HepG2 (cell line): ENCODE results near the gene CDK5RAP2. TPM values are rescaled to one million over a fixed set of nuclear protein-coding genes. Genes with fewer than 3 reads are reported as not detected.
A peak's percentile ranks its signal among the peaks of the same experiment; 100 is the strongest.

Experiments
- BCL6 ChIP-seq: IDR thresholded peaks from 2 replicates; pipeline ENCODE4 v1.6.1; 2016; ENCODE audit warnings: missing genetic modification reagents, missing compliant biosample characterization
- CENPX ChIP-seq: sonication (generic); formaldehyde crosslinking; IDR thresholded peaks from 2 replicates; pipeline ENCODE4 v1.9.0; 2021; ENCODE audit warnings: mild to moderate bottlenecking, missing genetic modification reagents, moderate library complexity
- ELF1 ChIP-seq: sonication (generic); formaldehyde crosslinking; IDR thresholded peaks from 2 replicates; pipeline ENCODE4 v1.4.0; 2020; ENCODE audit warnings: missing genetic modification reagents
- GLI4 ChIP-seq: sonication (generic); formaldehyde crosslinking; IDR thresholded peaks from 2 replicates; pipeline ENCODE4 v1.5.1; 2020; ENCODE audit warnings: missing genetic modification reagents, mild to moderate bottlenecking, moderate library complexity, borderline replicate concordance
- MIER2 ChIP-seq: IDR thresholded peaks from 2 replicates; pipeline ENCODE4 v1.6.1; 2016; ENCODE audit warnings: missing biosample characterization, missing genetic modification reagents
- NFYC ChIP-seq: IDR thresholded peaks from 2 replicates; pipeline ENCODE4 v1.6.1; 2016; ENCODE audit warnings: missing genetic modification reagents, missing compliant biosample characterization
- ONECUT2 ChIP-seq: sonication (generic); formaldehyde crosslinking; IDR thresholded peaks from 2 replicates; pipeline ENCODE4 v1.4.0; 2020; ENCODE audit warnings: missing genetic modification reagents
- POGZ ChIP-seq: sonication (generic); formaldehyde crosslinking; IDR thresholded peaks from 2 replicates; pipeline ENCODE4 v1.4.0; 2020; ENCODE audit warnings: mild to moderate bottlenecking, missing genetic modification reagents
- RFXANK ChIP-seq: IDR thresholded peaks from 2 replicates; pipeline ENCODE4 v1.6.1; 2016
- SUZ12 ChIP-seq: fragments of 150-350 bp; IDR thresholded peaks from 2 replicates; pipeline ENCODE4 v1.6.1; 2014; ENCODE audit warnings: low read depth, low read length
- TAF1 ChIP-seq: sonication (generic); formaldehyde crosslinking; IDR thresholded peaks from 2 replicates; pipeline ENCODE4 v1.4.0; 2020; ENCODE audit warnings: missing genetic modification reagents
- ZFP1 ChIP-seq: IDR thresholded peaks from 2 replicates; pipeline ENCODE4 v1.6.1; 2016
- ZNF263 ChIP-seq: sonication (generic); formaldehyde crosslinking; IDR thresholded peaks from 2 replicates; pipeline ENCODE4 v1.4.0; 2020; ENCODE audit warnings: missing genetic modification reagents
- ZNF282 ChIP-seq: fragments of 450-650 bp; IDR thresholded peaks from 2 replicates; pipeline ENCODE4 v1.6.1; 2018; ENCODE audit not compliant: partially characterized antibody
- ZNF382 ChIP-seq: sonication (generic); formaldehyde crosslinking; IDR thresholded peaks from 2 replicates; pipeline ENCODE4 v1.5.0; 2020; ENCODE audit warnings: missing genetic modification reagents, mild to moderate bottlenecking, borderline replicate concordance
- ZNF577 ChIP-seq: sonication (generic); formaldehyde crosslinking; IDR thresholded peaks from 2 replicates; pipeline ENCODE4 v1.4.0; 2020; ENCODE audit warnings: mild to moderate bottlenecking, low read depth, missing genetic modification reagents, borderline replicate concordance
- ZNF746 ChIP-seq: sonication (generic); formaldehyde crosslinking; IDR thresholded peaks from 2 replicates; pipeline ENCODE4 v1.8.0; 2022; ENCODE audit warnings: mild to moderate bottlenecking, missing genetic modification reagents
- ZNF790 ChIP-seq: sonication (generic); formaldehyde crosslinking; IDR thresholded peaks from 2 replicates; pipeline ENCODE4 v1.8.0; 2022; ENCODE audit warnings: missing genetic modification reagents, mild to moderate bottlenecking, borderline replicate concordance
- ZNF878 ChIP-seq: sonication (generic); formaldehyde crosslinking; IDR thresholded peaks from 2 replicates; pipeline ENCODE4 v1.8.1; 2023; ENCODE audit warnings: mild to moderate bottlenecking, missing genetic modification reagents, moderate library complexity
- ZSCAN12 ChIP-seq: sonication (generic); formaldehyde crosslinking; IDR thresholded peaks from 2 replicates; pipeline ENCODE4 v1.9.0; 2021; ENCODE audit warnings: mild to moderate bottlenecking, missing genetic modification reagents
- polyA plus RNA-seq, 8 experiments: library from polyadenylated mRNA; depleted of rRNA in 3 of 8; stranded (reverse) in 7 of 8; unstranded in 1 of 8; fragments of >200 nt; fragmentation: Illumina TruSeq in 4 of 8; extraction: Trizol in 4 of 8; gene quantifications; 2 replicates each; pipeline versions ENCODE4 v1.2.1 to v1.2.3, GENCODE V29; 2011 to 2016; ENCODE audit warnings: low read depth in 4 of 8, missing spikeins in 1 of 8, mixed read lengths in 1 of 8; ENCODE audit not compliant: insufficient read depth in 1 of 8
- total RNA-seq, 5 experiments: library from RNA; depleted of rRNA; stranded (reverse); fragments of >200 nt; fragmentation: Illumina TruSeq; extraction: Trizol; gene quantifications; 2 replicates each; pipeline ENCODE4 v1.2.3, GENCODE V29; 2016; ENCODE audit warnings: low read depth in 1 of 5
- TF ChIP-seq, protein P1 (sequence below): sonication (generic); formaldehyde crosslinking; conservative IDR thresholded peaks from 2 replicates; pipeline ENCODE4 v1.5.0; 2020; ENCODE audit warnings: missing genetic modification reagents
- TF ChIP-seq, protein P2 (sequence below): sonication (generic); formaldehyde crosslinking; IDR thresholded peaks from 2 replicates; pipeline ENCODE4 v1.8.1; 2023; ENCODE audit warnings: mild to moderate bottlenecking, missing genetic modification reagents
- TF ChIP-seq, protein P3 (sequence below): sonication (generic); formaldehyde crosslinking; IDR thresholded peaks from 2 replicates; pipeline ENCODE4 v1.4.0; 2020; ENCODE audit warnings: missing genetic modification reagents
- TF ChIP-seq, protein P4 (sequence below): sonication (generic); formaldehyde crosslinking; IDR thresholded peaks from 2 replicates; pipeline ENCODE4 v1.5.0; 2020; ENCODE audit warnings: mild to moderate bottlenecking, missing genetic modification reagents

CDK5RAP2 gene
- total and polyA plus RNA-seq, 2 of the 13 experiments (the other 11 are each of a cell fraction or from before 2014, with no cell fraction given), result 31.8 to 42.2 TPM

DNA sequence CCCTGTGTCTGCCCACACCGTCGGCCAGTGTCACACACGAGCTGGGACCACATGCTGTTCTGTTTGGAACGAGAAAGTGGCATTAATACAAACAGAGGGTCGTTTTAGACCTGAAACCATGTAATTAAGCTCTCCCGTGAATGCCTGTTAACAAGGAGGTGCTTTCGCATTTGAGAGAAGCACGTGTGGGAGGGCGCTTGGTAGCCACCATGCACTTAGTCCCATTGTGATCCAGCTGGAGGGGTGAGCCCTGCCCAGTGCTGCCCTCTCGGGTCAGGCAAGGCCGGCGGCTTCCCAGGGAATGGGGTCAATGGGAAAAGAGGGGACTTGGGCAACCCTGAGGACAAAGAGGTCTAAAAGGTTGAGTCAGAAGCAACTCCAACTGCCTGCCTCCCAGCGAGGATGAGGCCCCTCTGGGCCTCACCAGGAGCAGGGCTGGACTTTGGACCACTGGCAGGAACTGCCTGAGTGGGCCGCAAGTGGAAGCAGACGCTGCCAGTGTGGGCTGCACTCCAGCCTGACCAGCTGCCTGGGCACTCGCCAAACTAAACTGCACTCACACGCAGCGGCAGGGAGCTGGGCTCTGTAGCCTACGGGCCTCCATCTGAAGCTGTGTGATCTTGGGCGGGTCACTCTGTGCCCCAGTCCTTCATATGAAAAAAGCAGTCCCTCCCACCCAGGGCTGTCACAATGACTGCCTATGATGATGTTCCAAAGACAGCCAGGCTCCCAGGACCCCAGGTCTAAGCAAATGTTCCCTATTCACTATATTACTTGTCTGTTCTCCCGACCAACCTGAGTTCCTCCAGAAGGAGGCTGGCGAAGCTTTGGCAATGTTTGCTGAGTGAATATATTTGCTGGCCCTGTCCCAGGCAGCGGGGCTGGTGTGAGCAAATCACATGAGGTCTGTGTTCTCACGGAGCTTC lies 195.7 kb downstream of the CDK5RAP2 start (continued):
- TF ChIP-seq, protein P1, sequence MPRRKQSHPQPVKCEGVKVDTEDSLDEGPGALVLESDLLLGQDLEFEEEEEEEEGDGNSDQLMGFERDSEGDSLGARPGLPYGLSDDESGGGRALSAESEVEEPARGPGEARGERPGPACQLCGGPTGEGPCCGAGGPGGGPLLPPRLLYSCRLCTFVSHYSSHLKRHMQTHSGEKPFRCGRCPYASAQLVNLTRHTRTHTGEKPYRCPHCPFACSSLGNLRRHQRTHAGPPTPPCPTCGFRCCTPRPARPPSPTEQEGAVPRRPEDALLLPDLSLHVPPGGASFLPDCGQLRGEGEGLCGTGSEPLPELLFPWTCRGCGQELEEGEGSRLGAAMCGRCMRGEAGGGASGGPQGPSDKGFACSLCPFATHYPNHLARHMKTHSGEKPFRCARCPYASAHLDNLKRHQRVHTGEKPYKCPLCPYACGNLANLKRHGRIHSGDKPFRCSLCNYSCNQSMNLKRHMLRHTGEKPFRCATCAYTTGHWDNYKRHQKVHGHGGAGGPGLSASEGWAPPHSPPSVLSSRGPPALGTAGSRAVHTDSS, result no peak
- TF ChIP-seq ZNF263 (peak; percentile 53), ZNF878 (CRISPR knock-in tag) (no peak), ZNF382 (no peak), TAF1 (CRISPR knock-in tag) (peak; percentile 64; the same call in 1 of the 2 replicates), SUZ12 (no peak), NFYC (CRISPR knock-in tag) (no peak), ONECUT2 (peak; percentile 60), BCL6 (CRISPR knock-in tag) (peak; percentile 85), ZNF746 (CRISPR knock-in tag) (peak; percentile 73; the same call in 1 of the 2 replicates), ZSCAN12 (CRISPR knock-in tag) (0 out of 2 replicates have a peak, but pooled peaks have one; percentile 74), ZNF790 (CRISPR knock-in tag) (no peak), MIER2 (CRISPR knock-in tag) (peak; percentile 66; the same call in 1 of the 2 replicates), GLI4 (CRISPR knock-in tag) (no peak), RFXANK (CRISPR knock-in tag) (no peak), ZNF577 (CRISPR knock-in tag) (peak; percentile 88; the same call in 1 of the 2 replicates), ELF1 (CRISPR knock-in tag) (peak; percentile 70), ZFP1 (CRISPR knock-in tag) (peak; percentile 61; the same call in 1 of the 2 replicates), ZNF282 (no peak), POGZ (peak; percentile 86), CENPX (CRISPR knock-in tag) (no peak)
- TF ChIP-seq, protein P2, sequence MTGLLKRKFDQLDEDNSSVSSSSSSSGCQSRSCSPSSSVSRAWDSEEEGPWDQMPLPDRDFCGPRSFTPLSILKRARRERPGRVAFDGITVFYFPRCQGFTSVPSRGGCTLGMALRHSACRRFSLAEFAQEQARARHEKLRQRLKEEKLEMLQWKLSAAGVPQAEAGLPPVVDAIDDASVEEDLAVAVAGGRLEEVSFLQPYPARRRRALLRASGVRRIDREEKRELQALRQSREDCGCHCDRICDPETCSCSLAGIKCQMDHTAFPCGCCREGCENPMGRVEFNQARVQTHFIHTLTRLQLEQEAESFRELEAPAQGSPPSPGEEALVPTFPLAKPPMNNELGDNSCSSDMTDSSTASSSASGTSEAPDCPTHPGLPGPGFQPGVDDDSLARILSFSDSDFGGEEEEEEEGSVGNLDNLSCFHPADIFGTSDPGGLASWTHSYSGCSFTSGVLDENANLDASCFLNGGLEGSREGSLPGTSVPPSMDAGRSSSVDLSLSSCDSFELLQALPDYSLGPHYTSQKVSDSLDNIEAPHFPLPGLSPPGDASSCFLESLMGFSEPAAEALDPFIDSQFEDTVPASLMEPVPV (CRISPR knock-in tag), result no peak
- TF ChIP-seq, protein P3, sequence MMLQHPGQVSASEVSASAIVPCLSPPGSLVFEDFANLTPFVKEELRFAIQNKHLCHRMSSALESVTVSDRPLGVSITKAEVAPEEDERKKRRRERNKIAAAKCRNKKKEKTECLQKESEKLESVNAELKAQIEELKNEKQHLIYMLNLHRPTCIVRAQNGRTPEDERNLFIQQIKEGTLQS, result peak; percentile 58; the same call in 1 of the 2 replicates
- TF ChIP-seq, protein P4, sequence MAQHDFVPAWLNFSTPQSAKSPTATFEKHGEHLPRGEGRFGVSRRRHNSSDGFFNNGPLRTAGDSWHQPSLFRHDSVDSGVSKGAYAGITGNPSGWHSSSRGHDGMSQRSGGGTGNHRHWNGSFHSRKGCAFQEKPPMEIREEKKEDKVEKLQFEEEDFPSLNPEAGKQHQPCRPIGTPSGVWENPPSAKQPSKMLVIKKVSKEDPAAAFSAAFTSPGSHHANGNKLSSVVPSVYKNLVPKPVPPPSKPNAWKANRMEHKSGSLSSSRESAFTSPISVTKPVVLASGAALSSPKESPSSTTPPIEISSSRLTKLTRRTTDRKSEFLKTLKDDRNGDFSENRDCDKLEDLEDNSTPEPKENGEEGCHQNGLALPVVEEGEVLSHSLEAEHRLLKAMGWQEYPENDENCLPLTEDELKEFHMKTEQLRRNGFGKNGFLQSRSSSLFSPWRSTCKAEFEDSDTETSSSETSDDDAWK (CRISPR knock-in tag), result no peak
